H1 (cell line): ENCODE measurements around the gene COX6A1.

Experiments
- CBX8 ChIP-seq: fragments of 300-800, 300-1000 bp; sonication (generic); IDR thresholded peaks from 2 replicates; pipeline ENCODE4 v1.7.1; 2016; ENCODE audit warnings: low read depth, low read length, borderline replicate concordance
- CEBPB ChIP-seq: IDR thresholded peaks from 2 replicates; pipeline ENCODE4 v1.6.1; 2012; ENCODE audit warnings: low read depth, low read length
- EGR1 ChIP-seq: IDR thresholded peaks from 2 replicates; pipeline ENCODE4 v1.6.1; 2011; ENCODE audit warnings: low read depth, low read length, borderline replicate concordance
- EZH2 ChIP-seq: fragments of 200-600 bp; sonication (generic); IDR thresholded peaks from 2 replicates; pipeline ENCODE4 v1.7.1; 2012; ENCODE audit warnings: low read depth, mild to moderate bottlenecking, moderate library complexity, low read length, inconsistent platforms; ENCODE audit not compliant: severe bottlenecking
- GABPA ChIP-seq: IDR thresholded peaks from 2 replicates; pipeline ENCODE4 v1.6.1; 2011; ENCODE audit warnings: mild to moderate bottlenecking, low read length, moderate library complexity, borderline replicate concordance; ENCODE audit not compliant: insufficient read depth
- GTF2F1 ChIP-seq: IDR thresholded peaks from 2 replicates; pipeline ENCODE4 v1.6.1; 2012; ENCODE audit warnings: low read depth, low read length, improper control_type of control experiment, borderline replicate concordance
- NANOG ChIP-seq: IDR thresholded peaks from 2 replicates; pipeline ENCODE4 v1.6.1; 2011; ENCODE audit warnings: low read length, low read depth, mild to moderate bottlenecking, inconsistent platforms; ENCODE audit not compliant: insufficient read depth, poor library complexity, severe bottlenecking
- POLR2A ChIP-seq, 2 experiments: IDR thresholded peaks; 1 replicate in 1 of 2; 2 replicates in 1 of 2; pipeline ENCODE4 v1.6.1; 2011; ENCODE audit warnings: low read depth in 2 of 2, low read length in 2 of 2, mild to moderate bottlenecking in 2 of 2; ENCODE audit errors: control extremely low read depth in 1 of 2
- RAD21 ChIP-seq, 2 experiments: IDR thresholded peaks in 1 of 2; conservative IDR thresholded peaks in 1 of 2; 2 replicates each; pipeline ENCODE4 v1.6.1; 2011; ENCODE audit warnings: low read depth in 2 of 2, low read length in 2 of 2, improper control_type of control experiment in 1 of 2, inconsistent platforms in 1 of 2, mild to moderate bottlenecking in 1 of 2, moderate library complexity in 1 of 2
- SP1 ChIP-seq: IDR thresholded peaks from 2 replicates; pipeline ENCODE4 v1.6.1; 2011; ENCODE audit warnings: low read depth, low read length
- YY1 ChIP-seq: IDR thresholded peaks from 2 replicates; pipeline ENCODE4 v1.6.1; 2011; ENCODE audit warnings: low read depth, mild to moderate bottlenecking, low read length
- TF ChIP-seq, protein P1 (sequence below): IDR thresholded peaks from 2 replicates; pipeline ENCODE4 v1.6.1; 2012; ENCODE audit warnings: inconsistent platforms
- TF ChIP-seq, protein P2 (sequence below), 3 experiments: IDR thresholded peaks; 1 replicate in 2 of 3; 2 replicates in 1 of 3; pipeline versions ENCODE4 v1.5.1 to v1.6.1; 2011; ENCODE audit warnings: low read length in 3 of 3, mild to moderate bottlenecking in 3 of 3, inconsistent platforms in 2 of 3, low read depth in 1 of 3, moderate library complexity in 1 of 3; ENCODE audit not compliant: insufficient read depth in 1 of 3; ENCODE audit errors: control extremely low read depth in 1 of 3
- TF ChIP-seq, protein P3 (sequence below): IDR thresholded peaks from 2 replicates; pipeline ENCODE4 v1.6.1; 2011; ENCODE audit warnings: low read depth, mild to moderate bottlenecking, low read length; ENCODE audit not compliant: insufficient read depth

DNA sequence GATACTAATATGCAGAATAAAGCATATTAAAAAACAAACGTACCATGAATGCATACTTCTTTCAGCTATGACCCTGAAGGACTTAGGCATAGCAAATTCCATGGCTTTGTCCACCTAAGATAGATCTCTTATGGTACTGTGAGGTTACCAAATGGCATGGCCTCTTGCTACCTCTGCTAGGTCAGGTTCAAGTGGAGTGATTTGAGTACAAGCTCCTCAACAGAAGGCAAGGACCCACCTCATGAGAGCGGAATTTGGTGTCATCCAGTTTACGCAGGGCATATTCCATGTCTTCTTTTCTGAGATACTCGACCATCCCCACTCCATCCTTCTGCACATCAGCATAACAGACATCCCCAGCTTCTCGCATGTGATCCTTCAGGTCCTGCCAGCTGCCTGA is 25.8 kb downstream of the COX6A1 start:
- TF ChIP-seq YY1 (no peak), CEBPB (no peak), SP1 (no peak), GTF2F1 (no peak), EGR1 (no peak), NANOG (no peak), EZH2 (no peak), GABPA (no peak), RAD21 (IDR thresholded peaks at IDR 0.05 in 1 of 2, conservative IDR thresholded peaks at IDR 0.05 in 1 of 2; ENCODE audit: low read depth in 2 of 2, low read length in 2 of 2) (no peak), CBX8 (no peak), POLR2A (IDR thresholded peaks at IDR 0.05; ENCODE audit: control extremely low read depth in 1 of 2, low read depth in 2 of 2, low read length in 2 of 2) (peak in 1 of 2 experiments; percentile 49; a peak in 1 of 3 replicates)
- TF ChIP-seq, protein P1, sequence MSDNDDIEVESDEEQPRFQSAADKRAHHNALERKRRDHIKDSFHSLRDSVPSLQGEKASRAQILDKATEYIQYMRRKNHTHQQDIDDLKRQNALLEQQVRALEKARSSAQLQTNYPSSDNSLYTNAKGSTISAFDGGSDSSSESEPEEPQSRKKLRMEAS, result no peak
- TF ChIP-seq, protein P2, sequence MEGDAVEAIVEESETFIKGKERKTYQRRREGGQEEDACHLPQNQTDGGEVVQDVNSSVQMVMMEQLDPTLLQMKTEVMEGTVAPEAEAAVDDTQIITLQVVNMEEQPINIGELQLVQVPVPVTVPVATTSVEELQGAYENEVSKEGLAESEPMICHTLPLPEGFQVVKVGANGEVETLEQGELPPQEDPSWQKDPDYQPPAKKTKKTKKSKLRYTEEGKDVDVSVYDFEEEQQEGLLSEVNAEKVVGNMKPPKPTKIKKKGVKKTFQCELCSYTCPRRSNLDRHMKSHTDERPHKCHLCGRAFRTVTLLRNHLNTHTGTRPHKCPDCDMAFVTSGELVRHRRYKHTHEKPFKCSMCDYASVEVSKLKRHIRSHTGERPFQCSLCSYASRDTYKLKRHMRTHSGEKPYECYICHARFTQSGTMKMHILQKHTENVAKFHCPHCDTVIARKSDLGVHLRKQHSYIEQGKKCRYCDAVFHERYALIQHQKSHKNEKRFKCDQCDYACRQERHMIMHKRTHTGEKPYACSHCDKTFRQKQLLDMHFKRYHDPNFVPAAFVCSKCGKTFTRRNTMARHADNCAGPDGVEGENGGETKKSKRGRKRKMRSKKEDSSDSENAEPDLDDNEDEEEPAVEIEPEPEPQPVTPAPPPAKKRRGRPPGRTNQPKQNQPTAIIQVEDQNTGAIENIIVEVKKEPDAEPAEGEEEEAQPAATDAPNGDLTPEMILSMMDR (IDR thresholded peaks at IDR 0.05; ENCODE audit: control extremely low read depth in 1 of 3, insufficient read depth in 1 of 3, low read depth in 1 of 3, low read length in 3 of 3), result no peak
- TF ChIP-seq, protein P3, sequence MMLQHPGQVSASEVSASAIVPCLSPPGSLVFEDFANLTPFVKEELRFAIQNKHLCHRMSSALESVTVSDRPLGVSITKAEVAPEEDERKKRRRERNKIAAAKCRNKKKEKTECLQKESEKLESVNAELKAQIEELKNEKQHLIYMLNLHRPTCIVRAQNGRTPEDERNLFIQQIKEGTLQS, result no peak
